SHP77 treated with DMSO at 0.1 percent for 48 hours (cell line): ENCODE results near the gene SORBS1.

ENCODE experiments used
- DNase-seq: peaks from one replicate; lab custom pipeline; 2025; lab: John Stamatoyannopoulos, UW

SORBS1 gene

DNA sequence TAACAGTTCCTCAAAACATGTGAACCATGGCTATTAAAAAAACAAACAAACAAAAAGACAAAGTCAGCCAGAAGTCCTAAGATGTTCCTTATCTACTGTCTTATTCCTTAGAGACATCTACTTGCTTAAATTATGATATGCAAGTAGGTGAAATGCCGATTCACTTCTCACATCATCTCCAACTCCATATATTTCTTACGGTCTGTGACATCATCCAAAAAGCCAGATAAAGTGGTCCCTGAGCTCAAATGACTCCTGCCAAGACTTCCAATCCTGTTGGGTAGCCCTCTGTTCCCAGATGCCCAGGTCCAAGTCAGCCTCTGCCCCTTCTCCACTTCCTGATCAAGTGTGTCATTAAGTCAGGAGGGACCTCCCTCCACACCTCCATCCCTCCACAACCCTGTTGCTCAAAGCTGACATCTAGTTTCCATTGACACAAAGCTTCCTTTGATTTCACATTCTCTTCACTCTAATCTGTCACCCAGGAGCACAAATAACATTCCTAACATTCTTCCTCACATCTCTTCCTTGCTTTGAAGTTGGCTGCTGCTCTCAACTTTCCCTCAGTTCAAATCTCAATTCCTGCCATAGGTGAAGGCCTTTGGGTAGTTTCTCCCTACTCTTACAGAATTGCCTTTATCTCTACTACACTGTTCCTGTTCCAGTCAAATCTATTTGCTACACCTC is 214.3 kb downstream of the SORBS1 start:
- no peak for DNase-seq

DNA sequence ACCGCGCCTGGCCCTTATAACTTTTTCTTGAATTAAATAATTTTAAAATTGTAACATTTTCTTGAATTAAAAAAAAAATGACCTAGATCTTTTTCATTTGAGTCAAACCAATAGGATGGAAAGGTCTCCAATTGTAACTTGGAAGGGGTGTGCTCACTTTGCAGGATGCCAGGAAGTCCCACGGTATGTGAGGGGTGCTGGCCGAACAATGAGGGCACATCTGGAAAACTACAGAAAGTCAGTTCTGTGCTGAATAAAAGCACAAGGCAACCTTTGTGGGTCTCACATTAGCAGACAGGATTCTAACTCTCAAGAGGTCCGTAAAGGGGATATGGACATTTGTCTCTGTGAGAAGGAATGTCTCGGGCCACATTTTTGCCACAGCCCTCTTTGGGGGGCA is 217.6 kb downstream of the SORBS1 start:
- DNase-seq = no peak

DNA sequence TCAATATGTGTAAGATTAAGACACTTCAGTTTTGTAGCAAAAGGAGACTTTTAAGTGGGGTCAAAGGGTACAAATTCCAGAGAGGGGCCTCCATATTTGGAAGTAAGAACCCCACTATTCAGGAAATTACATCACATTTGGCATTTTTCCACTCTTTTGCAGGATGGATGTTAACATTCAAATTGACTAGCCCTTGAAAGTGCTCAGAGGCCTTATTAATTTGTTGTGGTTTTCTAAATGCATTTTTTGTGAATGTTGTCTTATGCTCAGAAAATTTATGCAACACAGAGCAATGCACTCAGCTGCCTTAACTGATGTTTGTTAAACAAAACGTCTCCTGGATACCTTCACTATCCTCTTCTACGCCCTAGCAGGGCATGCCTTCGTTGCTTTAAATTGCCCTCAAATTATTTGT is 219.4 kb downstream of the SORBS1 start:
- DNase-seq = no peak

DNA sequence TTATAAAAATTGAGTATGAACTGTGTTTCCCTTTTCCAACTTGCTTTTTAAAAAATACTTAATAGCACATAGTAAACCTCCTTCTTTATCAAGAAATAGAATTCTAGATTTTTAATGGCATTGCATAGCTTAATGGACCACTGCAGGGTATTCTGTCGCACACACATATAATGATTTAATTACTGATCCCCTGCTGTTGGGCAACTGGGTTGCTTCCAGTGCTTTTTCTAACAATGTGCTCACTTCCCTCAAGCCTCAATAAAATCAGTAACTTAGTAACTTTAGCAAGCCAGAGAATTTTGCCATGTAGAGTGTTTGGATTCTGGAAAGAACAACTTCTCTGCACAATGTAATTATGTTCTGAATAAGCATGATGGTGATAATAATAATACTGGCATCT is 221.3 kb downstream of the SORBS1 start:
- DNase-seq = no peak

DNA sequence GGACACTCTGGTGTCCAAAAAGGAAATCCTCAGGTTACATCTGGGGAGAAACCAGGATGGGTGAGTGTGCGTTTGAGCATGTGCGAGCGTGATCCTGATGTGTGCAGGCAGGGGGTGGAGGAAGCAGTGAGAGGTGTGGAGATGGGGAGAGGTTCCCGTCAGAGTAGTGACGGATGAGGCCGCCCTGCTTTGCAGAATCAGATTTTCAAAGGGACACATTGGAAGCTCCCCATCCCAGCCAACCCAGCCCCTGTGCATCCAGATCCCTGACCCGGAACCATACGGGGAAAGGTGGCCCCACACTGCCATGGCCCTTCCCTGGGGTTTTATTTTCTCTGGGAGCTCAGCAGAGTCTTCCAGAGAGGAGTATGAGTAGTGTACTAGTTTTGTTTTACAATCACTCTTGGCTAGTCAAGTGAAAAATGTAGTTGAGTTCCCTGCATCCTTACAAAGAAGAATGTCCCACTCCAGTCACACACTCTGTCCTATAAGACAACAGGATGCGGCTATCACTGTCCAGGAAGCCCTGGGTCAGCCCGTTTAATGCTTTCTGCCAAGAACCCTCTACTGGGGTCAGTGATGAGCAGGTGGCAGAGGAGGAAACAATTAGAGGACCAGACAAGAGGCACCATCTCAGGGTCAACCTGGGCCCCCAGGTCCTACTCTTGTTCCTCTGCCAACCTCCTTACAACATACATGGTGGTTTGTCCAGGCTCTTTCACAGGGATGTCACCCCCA is 223.6 kb downstream of the SORBS1 start:
- no peak for DNase-seq

DNA sequence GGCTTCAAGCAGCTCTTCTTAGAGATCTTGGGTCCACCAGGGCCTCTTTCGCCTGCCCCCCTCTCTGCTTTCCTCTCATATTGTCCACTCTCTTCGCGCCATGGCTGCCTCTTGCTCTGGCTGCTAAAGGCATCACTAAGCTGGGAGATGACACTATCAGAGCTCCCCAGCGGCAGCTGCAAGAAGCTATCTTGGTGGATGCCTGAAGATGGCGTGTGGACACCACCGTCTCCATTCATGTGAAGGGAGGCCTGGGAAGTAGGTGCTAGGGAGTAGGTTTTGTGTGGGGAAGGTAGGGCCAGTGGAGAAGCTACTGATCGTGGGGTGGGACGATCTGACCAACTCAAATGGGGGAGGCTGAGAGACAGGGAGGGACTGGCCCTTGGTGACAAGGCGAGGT is 224.5 kb downstream of the SORBS1 start:
- no peak for DNase-seq

DNA sequence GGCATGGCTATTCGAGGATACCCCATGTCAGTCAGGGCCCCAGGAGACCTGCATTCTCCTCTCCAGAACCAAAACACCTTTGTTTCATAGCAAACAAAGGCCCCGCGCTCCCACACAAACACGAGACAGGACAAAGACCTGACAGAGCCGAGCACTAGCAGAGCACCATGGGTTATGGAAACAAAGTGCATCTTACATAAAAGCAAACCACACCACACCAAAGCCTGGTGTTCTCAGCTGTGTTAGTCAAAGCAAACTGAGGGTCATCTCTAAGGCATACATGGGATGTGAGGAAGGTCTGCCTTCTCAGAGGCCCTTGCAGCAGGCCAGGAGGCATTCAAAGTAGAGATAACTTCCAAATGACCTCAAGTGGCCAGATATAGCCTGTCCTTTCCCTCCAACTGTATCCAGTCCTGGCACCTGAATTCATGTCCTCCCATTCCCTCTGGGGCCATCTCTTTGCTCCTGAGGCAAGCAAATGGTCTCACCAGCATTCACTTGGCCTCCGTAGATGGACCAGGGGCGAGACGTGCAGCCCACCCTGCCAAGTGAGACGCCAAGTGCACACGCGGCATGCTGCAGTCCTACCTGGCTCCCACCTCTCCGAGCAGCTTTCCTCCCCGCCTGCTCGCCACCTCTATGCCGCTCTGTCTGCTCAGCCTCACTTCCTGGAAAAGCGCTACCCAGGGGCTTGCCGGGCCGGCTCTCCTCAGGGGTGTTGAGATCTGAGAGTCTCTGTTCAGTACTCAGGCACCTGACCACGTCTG is 225.1 kb downstream of the SORBS1 start:
- DNase-seq = no peak

DNA sequence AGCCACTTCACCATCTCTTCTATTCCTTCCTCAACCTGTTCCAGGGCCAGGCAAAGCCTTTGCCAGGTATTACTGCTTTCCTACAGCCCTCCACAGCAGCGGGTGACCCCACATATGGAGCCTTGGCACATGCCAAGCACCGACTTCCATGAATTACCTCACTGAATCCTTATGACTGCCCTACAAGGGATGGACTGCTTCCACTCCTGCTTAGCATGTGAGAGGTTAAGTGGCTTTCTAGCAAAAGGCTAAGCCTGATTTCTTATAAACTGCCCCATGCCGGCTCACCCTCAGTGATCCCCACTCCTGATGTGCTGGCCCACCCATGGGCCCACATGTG is 226.4 kb downstream of the SORBS1 start:
- no peak for DNase-seq

DNA sequence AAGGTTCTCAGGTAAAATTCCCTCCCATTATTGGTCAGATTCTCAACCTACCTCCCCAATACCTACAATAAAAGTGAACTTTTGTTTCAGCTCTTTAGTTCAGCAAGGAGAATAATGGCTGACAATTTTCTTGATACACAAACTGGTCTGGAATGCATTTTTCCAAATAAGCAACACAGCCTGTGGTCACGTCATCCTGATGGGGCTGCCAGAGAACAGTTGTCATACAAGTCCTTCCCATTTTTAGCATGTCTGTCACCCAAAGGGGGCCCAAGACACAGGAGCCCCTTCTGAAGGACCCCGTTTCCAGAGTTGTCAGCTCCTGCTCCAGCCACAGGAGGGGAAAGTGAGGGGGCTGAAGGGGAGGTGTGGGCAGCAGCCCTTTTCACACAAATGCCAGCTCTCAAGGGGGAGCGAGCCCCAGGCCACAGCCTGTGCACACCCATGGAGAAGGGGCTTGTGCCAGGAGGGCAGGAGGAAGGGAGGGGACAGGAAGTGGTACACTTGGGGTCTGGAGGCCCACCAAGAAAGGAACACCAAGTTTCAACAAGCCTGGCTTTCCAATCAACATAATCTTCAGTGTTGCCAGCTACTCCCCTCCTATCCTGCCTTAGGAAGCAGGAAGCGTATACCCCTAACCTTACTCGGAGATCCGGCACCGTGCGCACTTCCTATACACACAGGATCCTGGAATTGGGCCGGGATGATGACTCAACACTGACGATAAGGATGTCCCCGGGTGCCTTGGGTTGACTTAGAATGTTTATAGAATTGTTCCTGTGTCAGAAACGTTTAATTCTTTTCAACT is 227.0 kb downstream of the SORBS1 start:
- DNase-seq = no peak

DNA sequence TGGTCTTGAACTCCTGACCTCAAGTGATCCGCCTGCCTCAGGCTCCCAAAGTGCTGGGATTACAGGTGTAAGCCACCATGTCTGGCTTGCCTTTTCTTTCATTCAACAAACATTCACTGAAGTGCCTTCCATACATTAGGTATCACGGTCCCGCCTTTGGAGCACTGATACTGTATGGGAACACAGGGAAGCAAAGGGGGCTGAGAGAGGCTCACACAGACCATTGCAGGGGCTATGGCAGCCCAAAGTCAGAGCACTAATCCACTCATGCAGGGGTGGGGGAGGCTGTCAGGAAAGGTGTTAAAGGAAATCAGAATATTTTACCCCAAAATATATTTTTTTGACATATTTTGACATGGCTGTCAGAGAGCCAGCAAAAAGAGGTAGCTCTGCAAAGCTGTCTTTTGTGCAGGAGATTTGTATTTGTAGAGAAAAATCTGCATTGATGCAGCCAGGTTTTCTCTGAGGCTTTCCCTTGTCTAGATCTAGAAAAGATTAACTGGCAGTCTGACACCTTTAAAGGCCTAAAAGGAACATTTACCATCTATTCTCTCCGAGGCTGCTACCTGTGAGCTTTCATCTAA is 228.4 kb downstream of the SORBS1 start:
- no peak for DNase-seq

DNA sequence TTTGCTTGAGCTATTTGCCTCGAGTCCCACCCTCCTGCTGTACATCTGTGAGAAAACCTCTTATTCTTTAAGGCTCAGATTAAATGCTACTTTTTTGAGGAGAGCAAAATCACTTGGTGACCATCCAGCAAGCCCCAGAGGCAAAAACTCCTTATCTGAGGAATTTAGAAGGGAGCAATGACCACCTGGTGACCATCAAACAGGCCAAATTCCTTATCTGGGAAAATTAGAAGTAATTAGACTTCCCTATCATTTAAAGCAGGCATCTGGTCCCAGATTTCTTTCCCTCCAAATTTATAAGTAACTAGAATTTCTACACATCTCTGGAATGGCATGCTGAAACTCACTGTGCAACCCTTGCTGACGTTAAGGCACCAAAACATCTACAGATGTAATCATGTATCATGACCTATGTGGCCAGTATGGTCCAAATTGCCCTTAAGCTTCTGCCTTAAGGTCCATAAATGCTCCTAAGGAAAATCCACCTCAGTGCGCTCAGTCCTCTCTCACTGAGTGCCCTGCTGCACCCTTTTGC is 229.5 kb downstream of the SORBS1 start:
- no peak for DNase-seq

DNA sequence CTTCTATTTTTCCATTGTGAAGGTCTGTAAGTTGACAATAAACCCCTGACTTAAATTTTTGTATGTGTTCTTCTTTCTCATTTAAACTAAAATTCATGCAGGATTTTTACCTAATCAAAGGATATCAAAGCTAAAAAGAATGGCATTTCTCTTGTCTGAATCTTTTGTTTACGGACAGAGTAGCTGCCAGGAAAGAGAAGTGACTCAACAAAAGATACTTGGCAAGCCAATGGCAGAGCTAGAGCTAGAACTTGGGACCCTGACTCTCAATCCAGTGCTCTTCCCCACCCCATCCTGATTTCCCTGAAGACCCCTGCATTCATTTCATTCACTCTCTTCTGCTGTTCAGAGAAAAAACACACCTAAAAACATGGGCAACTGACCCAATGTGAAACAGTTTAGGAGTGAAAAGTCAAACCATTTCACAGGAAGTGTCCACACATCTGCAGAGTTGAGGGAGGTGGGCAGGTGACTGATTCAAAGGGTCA is 230.2 kb downstream of the SORBS1 start:
- no peak for DNase-seq

DNA sequence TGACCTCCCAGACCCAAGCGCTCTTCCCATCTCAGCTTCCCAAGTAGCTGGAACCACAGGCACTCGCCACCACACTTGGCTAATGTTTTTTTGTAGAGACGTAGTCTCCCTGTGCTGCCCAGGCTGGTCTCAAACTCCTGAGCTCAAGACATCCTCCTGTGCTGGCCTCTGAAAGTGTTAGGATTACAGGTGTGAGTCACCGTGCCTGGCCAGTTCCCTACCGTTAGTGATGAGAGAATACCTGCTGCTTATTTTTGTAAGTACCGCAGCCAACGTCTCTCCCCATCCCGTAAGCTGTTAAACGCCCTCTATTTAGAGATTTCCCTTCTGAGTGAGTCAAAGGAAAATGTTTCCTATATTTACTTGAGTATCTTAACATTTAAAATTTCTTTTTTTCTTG is 231.9 kb downstream of the SORBS1 start:
- DNase-seq = no peak

DNA sequence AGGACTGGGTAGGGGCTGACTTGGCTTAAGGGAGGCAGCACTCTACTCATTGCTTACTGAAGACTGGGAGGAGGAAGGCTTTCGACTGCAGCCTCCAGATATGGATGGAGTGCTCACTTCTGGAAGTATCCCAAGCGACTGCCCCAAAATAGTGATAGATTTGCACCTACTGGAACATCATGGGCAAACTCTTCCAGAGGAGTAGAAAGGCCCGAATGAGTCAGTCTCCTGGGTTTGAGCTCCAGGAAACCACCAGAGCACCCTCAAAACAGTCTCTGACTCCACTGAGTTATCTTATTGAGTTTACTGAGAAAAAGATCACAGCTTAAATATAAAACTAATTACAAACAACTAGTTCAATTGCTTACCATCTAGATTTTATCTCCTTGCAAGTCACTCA is 233.2 kb downstream of the SORBS1 start:
- DNase-seq = no peak

DNA sequence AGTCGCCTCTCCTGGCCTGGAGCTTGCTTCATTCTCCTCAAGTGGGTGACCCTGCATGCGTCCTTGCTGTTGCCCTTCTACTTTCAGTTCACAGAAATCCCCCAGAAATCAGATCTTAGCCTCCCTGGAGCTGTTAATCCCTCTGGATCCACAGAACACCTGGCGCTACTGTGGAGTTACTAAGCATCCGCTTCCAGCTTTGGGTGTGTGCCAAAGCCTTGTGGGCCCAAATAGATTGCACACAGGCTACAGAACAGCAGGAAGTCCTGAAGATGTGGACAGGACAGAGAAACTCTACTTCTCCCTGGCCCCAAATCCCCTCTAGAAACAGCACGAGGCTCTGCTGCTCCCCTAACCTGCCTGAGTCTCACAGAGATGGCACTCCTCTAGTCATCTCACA is 233.8 kb downstream of the SORBS1 start:
- peak; percentile 57 for DNase-seq

DNA sequence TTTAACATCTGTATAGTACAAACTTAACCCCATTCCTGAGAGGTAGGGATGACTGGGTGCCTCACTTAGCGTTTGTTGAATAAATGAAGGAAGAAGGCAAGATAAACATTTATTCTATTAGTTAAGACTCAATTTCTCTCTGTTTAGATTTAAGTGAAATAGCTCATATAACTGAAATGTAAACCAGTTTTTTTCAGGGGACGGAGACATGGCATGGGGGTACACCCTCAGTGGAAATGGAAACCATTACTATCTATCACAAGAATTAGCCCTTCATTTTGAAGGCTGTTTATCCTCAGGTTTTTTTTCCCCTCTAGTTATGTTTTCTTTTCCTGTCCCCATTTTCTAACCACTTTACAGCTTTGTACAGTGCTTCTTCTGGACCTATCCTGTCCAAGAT is 234.8 kb downstream of the SORBS1 start:
- DNase-seq = no peak

DNA sequence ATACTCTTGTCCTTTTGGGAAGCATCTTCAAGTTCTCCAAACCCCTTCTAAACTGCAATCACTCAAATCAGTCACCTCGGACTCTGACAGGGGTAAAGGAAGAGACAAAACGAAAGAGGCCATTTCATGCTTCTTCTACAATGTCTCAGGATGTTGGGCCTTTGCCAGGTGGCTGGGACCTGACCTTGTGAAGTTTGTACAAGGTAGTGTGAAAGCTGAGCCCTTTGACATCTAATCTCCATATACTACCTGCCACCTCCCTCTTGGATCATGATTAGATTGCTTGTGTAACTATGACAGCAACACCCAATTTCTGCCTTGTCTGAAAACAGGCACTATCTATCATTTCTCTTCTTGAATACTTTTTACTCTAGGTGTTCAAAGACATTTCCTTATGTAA is 235.3 kb downstream of the SORBS1 start:
- DNase-seq = no peak

DNA sequence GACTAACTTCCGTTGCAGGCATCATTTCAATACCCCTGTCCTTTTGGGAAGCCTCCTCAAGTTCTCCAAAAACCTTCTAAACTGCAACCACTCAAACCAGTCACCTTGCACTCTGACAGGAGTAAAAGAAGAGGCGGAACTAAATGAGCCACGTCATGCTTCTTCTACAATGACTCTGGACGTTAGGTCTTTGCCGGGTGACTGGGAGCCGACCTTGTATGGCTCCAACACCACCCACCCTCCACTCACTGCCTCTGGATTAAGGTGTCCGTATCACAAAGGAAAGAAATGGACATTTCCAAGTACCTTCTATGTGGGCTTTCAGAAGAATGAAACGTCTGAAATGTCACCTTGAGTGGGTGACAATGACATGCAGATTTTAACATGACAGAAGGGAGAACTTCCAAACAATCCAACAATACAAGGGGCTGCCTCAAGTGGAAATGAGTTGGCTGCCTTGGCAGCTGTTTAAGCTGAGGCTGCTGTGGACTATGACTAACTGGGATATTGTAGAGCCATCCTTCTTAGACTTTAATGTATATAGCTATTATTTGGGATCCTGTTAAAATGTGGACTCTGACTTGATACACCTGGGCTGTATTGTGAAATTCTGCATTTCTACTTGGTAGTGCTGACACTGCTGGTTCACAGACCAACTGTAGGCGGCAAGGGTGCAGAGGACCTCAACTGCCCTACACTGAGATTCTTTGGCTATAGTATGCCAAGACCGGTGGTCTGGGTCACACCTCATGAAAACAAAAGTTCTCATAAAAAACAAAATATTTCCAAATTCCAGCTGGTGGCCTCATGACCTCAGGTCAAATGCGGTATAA is 236.5 kb downstream of the SORBS1 start:
- DNase-seq = no peak

DNA sequence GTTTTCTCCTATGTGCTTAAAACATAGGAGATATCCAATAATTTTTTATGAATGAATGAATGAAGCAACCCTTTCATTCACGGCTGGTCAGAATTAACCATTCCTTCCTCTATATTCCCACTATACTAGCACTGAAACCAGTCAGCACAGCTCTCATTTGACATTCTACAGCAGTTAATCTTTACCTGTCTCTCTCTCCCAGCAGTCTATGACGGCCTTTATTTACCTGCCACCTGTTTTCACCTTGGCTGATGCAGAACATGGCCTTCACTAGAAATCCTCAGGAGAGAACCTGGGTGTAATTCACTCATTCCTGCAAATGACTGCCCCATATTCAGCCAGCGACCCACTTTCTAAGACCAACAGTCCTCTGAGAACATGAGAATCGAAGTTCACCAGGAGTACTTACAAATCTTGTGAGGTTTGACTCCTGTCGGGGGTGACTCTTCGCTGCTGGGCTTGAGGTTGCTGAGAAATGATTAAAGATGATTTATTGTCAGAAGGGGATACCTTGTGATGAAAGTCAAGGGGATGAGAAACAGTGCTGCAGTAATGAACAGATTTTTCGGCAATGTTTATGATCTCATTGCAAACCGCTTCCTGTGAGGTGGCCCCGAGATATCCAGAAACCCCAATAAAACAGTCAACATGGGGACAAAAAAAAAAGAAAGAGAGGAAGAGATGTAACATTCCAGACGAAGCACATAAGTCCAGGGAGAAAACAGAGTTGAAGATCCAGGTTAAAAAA is 239.4 kb downstream of the SORBS1 start:
- no peak for DNase-seq

DNA sequence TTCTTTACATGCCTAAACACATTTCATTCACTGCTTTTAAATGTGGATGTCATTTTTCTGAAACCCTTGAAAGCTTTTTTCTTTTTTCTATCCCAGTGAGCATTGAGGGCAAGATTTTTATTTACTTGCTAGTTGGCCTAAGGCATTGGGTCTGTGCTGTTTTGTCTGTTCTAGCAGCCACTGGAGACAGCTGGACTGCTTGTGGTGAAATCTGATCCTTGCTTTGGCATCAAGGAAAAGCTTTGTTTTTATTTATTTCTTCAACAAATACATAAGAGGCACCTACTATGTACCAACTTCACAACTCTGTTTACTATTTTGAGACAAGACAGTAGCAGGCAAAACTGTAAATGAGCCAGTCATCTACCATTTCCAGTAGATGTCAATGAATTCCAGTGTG is 241.9 kb downstream of the SORBS1 start:
- no peak for DNase-seq
